Measurements from ENCODE around the gene AK5. TPM values are rescaled to one million over a fixed set of nuclear protein-coding genes. Genes with fewer than 3 reads are reported as not detected.

The AK5 gene
- total RNA-seq, 1 experiment from 2014 or later, result 3.8 TPM

GRCh38 chr1:77276941-77277340 lies 4.9 kb upstream of the AK5 start:
- H2AFZ ChIP-seq (ENCODE audit: low read length), result no peak overlapping the region
- no peak overlapping the region for H3K4me3 ChIP-seq (ENCODE audit: low read length)
- H3K9me3 ChIP-seq (ENCODE audit: low read length), result no peaks in the 10 kb centered on the region
- no peaks in the 10 kb centered on the region for H3K9me2 ChIP-seq (replicated peaks; ENCODE audit: low read length)
- BruUV-seq (replicated peaks), result no TSS peak
- no peaks in the 10 kb centered on the region for H3K79me2 ChIP-seq (ENCODE audit: low read length)
- CTCF ChIA-PET, result no interaction called here
- DNase-seq (no peak), ATAC-seq (no peak)
- no peak overlapping the region for H3K9ac ChIP-seq (ENCODE audit: low read length)
- peaks cover 4% of the 10 kb centered on the region; the same call in 1 of the 2 replicates for H3K4me1 ChIP-seq (ENCODE audit: insufficient read depth, low read length)
- TF ChIP-seq EZH2 (IDR thresholded peaks at IDR 0.05; ENCODE audit: low read length, unreplicated experiment) (no peak), CTCF (conservative IDR thresholded peaks at IDR 0.05; ENCODE audit: low read depth, low read length) (no peak), EZH2phosphoT487 (IDR thresholded peaks at IDR 0.05; ENCODE audit: borderline replicate concordance, low read length) (no peak)
- no peaks in the 10 kb centered on the region for H3K27me3 ChIP-seq (ENCODE audit: low read length)
- H3K27ac ChIP-seq (ENCODE audit: low read length), result no peak overlapping the region
- intact Hi-C loops (cut with micrococcal nuclease), result no loop called here
- H3F3A ChIP-seq (ENCODE audit: low read length, unreplicated experiment), result no peaks in the 10 kb centered on the region
- no peaks in the 10 kb centered on the region for H3K36me3 ChIP-seq (ENCODE audit: low read depth, low read length)
- POLR2A ChIA-PET (ENCODE audit: unreplicated experiment), result no interaction called here
- no peaks in the 10 kb centered on the region for H4K20me1 ChIP-seq (ENCODE audit: low read length)
- no peak overlapping the region for H3K4me2 ChIP-seq (ENCODE audit: low read length)

GRCh38 chr1:77279929-77280328 lies 1.9 kb upstream of the AK5 start:
- DNase-seq (no peak), ATAC-seq (no peak)
- Histone ChIP-seq H3K4me1 (ENCODE audit: insufficient read depth, low read length) (peaks cover 13% of the 10 kb centered on the region), H3K36me3 (ENCODE audit: low read depth, low read length) (no peaks in the 10 kb centered on the region), H3K27me3 (ENCODE audit: low read length) (no peaks in the 10 kb centered on the region), H3K9me2 (replicated peaks; ENCODE audit: low read length) (no peaks in the 10 kb centered on the region), H3K4me2 (ENCODE audit: low read length) (no peak overlapping the region), H4K20me1 (ENCODE audit: low read length) (no peaks in the 10 kb centered on the region), H3K27ac (ENCODE audit: low read length) (no peak overlapping the region), H3K4me3 (ENCODE audit: low read length) (no peak overlapping the region), H3K9ac (ENCODE audit: low read length) (no peak overlapping the region), H3K79me2 (ENCODE audit: low read length) (no peaks in the 10 kb centered on the region), H3K9me3 (ENCODE audit: low read length) (no peaks in the 10 kb centered on the region), H2AFZ (ENCODE audit: low read length) (no peak overlapping the region), H3F3A (ENCODE audit: low read length, unreplicated experiment) (no peaks in the 10 kb centered on the region)
- ChIA-PET POLR2A (ENCODE audit: unreplicated experiment) (no interaction called here), CTCF (no interaction called here)
- TF ChIP-seq EZH2phosphoT487 (IDR thresholded peaks at IDR 0.05; ENCODE audit: borderline replicate concordance, low read length), result no peak
- intact Hi-C loops (cut with micrococcal nuclease), result no loop called here
- no TSS peak for BruUV-seq (replicated peaks)

GRCh38 chr1:77280962-77281361 lies 857 bp upstream of the AK5 start:
- CTCF ChIA-PET, result no interaction called here
- ATAC-seq, result no peak
- Histone ChIP-seq H4K20me1 (ENCODE audit: low read length) (no peaks in the 10 kb centered on the region), H3K4me2 (ENCODE audit: low read length) (peak overlapping the region; percentile 100; the same call in 1 of the 2 replicates), H3F3A (ENCODE audit: low read length, unreplicated experiment) (no peaks in the 10 kb centered on the region), H2AFZ (ENCODE audit: low read length) (0 out of 2 replicates have a peak overlapping the region, but pooled peaks have one; percentile 94), H3K9ac (ENCODE audit: low read length) (no peak overlapping the region), H3K4me3 (ENCODE audit: low read length) (no peak overlapping the region), H3K9me3 (ENCODE audit: low read length) (no peaks in the 10 kb centered on the region), H3K9me2 (replicated peaks; ENCODE audit: low read length) (no peaks in the 10 kb centered on the region), H3K79me2 (ENCODE audit: low read length) (no peaks in the 10 kb centered on the region), H3K36me3 (ENCODE audit: low read depth, low read length) (no peaks in the 10 kb centered on the region), H3K27me3 (ENCODE audit: low read length) (no peaks in the 10 kb centered on the region), H3K4me1 (ENCODE audit: insufficient read depth, low read length) (peaks cover 13% of the 10 kb centered on the region), H3K27ac (ENCODE audit: low read length) (no peak overlapping the region)
- intact Hi-C loops (cut with micrococcal nuclease), result no loop called here
- POLR2A ChIA-PET (ENCODE audit: unreplicated experiment), result no interaction called here
- BruUV-seq (replicated peaks), result no TSS peak
- TF ChIP-seq EZH2 (IDR thresholded peaks at IDR 0.05; ENCODE audit: low read length, unreplicated experiment), result no peak
- TF ChIP-seq CTCF (conservative IDR thresholded peaks at IDR 0.05; ENCODE audit: low read depth, low read length), result no peak
- no peak for TF ChIP-seq EZH2phosphoT487 (IDR thresholded peaks at IDR 0.05; ENCODE audit: borderline replicate concordance, low read length)
- no peak for DNase-seq
